OCI-LY7 (cell line): ENCODE data around the gene ZBED4. TPM values are rescaled to one million over a fixed set of nuclear protein-coding genes. Genes with fewer than 3 reads are reported as not detected.

ENCODE experiments used
- BruUV-seq: library from RNA; stranded (reverse); fragments of 400-500 nt; replicated peaks from 2 replicates; lab custom pipeline; 2021; lab: Mats Ljungman, UMichigan
- CTCF ChIA-PET: fragments of 300-600 bp; sonication (Branson Sonifier 250); formaldehyde crosslinking; loops from one replicate; lab custom pipeline; 2022; ENCODE audit warnings: antibody characterized with exemption; ENCODE audit not compliant: unreplicated experiment; lab: Charles Lee
- POLR2A ChIA-PET: fragments of 300-600 bp; sonication (Branson Sonifier 250); formaldehyde crosslinking; loops from one replicate; lab custom pipeline; 2022; ENCODE audit warnings: antibody characterized with exemption; lab: Charles Lee
- DNase-seq: peaks from one replicate; pipeline ENCODE4 v3.0.0-alpha.2; 2015; ENCODE audit warnings: low spot score
- H2AFZ ChIP-seq: fragments of 200-600 bp; sonication (generic), shearing (Covaris generic); 2 replicates; pipeline ENCODE4 v1.6.1; 2014; ENCODE audit warnings: mild to moderate bottlenecking, antibody characterized with exemption, low read length, moderate library complexity
- H3K27ac ChIP-seq: fragments of 200-600 bp; sonication (generic); 2 replicates; pipeline ENCODE4 v1.5.1; 2014; ENCODE audit warnings: mixed run types, low read depth, mild to moderate bottlenecking, moderate library complexity, low read length, inconsistent platforms; ENCODE audit not compliant: poor library complexity, severe bottlenecking
- H3K36me3 ChIP-seq: fragments of 200-600 bp; sonication (generic); 2 replicates; pipeline ENCODE4 v1.6.1; 2014; ENCODE audit warnings: mild to moderate bottlenecking, antibody characterized with exemption, low read length, moderate library complexity, mixed read lengths; ENCODE audit not compliant: insufficient read depth
- H3K4me1 ChIP-seq: fragments of 200-600 bp; sonication (generic); 2 replicates; pipeline ENCODE4 v1.5.1; 2014; ENCODE audit warnings: mild to moderate bottlenecking, low read length; ENCODE audit not compliant: insufficient read depth, poor library complexity, severe bottlenecking
- H3K4me2 ChIP-seq: fragments of 200-600 bp; sonication (generic); 2 replicates; pipeline ENCODE4 v1.6.1; 2014; ENCODE audit warnings: mild to moderate bottlenecking, low read length
- H3K4me3 ChIP-seq: fragments of 200-600 bp; sonication (generic); 2 replicates; pipeline ENCODE4 v1.5.1; 2014; ENCODE audit warnings: mild to moderate bottlenecking, low read depth, low read length; ENCODE audit not compliant: poor library complexity, severe bottlenecking
- H3K79me2 ChIP-seq: fragments of 200-600 bp; sonication (generic); 2 replicates; pipeline ENCODE4 v1.6.1; 2016; ENCODE audit warnings: low read depth, mild to moderate bottlenecking, low read length, moderate library complexity, mixed read lengths; ENCODE audit not compliant: insufficient read depth
- H3K9me2 ChIP-seq: fragments of 200-600 bp; sonication (generic); 2 replicates; pipeline ENCODE4 v1.6.1; 2016; ENCODE audit warnings: mild to moderate bottlenecking, low read length, mixed read lengths; ENCODE audit not compliant: insufficient read depth
- H3K9me3 ChIP-seq: fragments of 200-600 bp; sonication (generic); 2 replicates; pipeline ENCODE4 v1.6.1; 2014; ENCODE audit warnings: mild to moderate bottlenecking, mixed run types, low read length, mixed read lengths
- H4K20me1 ChIP-seq: fragments of 200-600 bp; sonication (generic); 2 replicates; pipeline ENCODE4 v1.6.1; 2014; ENCODE audit warnings: mild to moderate bottlenecking, antibody characterized with exemption, low read length, moderate library complexity, mixed read lengths; ENCODE audit not compliant: insufficient read depth
- EZH2phosphoT487 ChIP-seq: fragments of 200-600 bp; sonication (generic); IDR thresholded peaks from 2 replicates; pipeline ENCODE4 v1.6.1; 2018; ENCODE audit warnings: low read depth, borderline replicate concordance, mild to moderate bottlenecking, mixed run types, antibody characterized with exemption, low read length, moderate library complexity, mixed read lengths
- intact Hi-C: fragments of 100-400 bp; cut with micrococcal nuclease; formaldehyde crosslinking; loops from one replicate; pipeline ENCODE4 v1.10.0; 2022; ENCODE audit not compliant: unreplicated experiment
- total RNA-seq, 2 experiments: library from RNA; depleted of rRNA in 1 of 2; stranded (reverse); fragments of >200 nt in 1 of 2; shearing (Covaris generic) in 1 of 2; gene quantifications; 2 replicates each; pipeline ENCODE4 v1.2.3, GENCODE V29; 2014 to 2022
- TF ChIP-seq, protein P1 (sequence below): fragments of 200-600 bp; sonication (generic); conservative IDR thresholded peaks from 2 replicates; pipeline ENCODE4 v1.5.1; 2014; ENCODE audit warnings: mild to moderate bottlenecking, antibody characterized with exemption, low read length, moderate library complexity, mixed read lengths

Gene ZBED4
- total RNA-seq, 2 experiments from 2014 or later, result 30.4 to 31.6 TPM

DNA sequence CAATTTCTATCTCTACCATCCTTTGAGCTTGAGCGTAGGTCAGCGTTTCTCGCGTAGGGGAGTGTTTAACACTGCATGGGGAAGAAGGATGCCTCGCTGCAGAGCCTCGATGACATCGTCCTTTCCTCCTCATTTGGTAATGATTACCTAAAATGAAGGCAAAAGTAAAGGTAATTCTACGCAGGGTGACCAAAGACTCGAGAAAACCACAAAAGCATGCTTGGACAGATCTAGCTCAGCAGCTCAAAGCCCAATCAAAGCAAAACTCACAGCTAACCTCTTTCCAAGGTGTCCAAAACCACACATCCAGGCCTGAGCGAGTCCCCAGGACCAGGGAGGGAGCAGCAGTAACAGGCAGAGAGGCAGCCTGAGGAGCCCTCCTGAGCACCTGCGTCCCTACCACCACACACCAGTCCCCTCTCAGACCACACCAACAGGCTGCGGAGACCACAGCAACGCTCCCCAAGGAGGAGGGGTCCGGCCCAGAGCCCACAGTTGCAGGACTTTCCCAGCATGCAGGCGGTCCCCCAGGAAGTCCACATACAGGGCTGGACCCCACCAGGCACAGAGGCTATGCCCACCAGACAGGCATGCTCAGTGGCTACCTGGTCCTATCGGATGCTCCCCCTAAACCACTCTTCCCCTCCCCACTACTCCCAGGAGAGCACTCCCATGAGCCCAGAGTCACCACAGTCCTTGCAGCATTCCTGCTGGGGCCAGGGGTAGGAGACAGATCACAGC, 29.3 kb upstream of the ZBED4 start:
- BruUV-seq, result no TSS peak
- no peak overlapping the region for H2AFZ ChIP-seq
- H3K27ac ChIP-seq, result no peak overlapping the region
- TF ChIP-seq, protein P1, sequence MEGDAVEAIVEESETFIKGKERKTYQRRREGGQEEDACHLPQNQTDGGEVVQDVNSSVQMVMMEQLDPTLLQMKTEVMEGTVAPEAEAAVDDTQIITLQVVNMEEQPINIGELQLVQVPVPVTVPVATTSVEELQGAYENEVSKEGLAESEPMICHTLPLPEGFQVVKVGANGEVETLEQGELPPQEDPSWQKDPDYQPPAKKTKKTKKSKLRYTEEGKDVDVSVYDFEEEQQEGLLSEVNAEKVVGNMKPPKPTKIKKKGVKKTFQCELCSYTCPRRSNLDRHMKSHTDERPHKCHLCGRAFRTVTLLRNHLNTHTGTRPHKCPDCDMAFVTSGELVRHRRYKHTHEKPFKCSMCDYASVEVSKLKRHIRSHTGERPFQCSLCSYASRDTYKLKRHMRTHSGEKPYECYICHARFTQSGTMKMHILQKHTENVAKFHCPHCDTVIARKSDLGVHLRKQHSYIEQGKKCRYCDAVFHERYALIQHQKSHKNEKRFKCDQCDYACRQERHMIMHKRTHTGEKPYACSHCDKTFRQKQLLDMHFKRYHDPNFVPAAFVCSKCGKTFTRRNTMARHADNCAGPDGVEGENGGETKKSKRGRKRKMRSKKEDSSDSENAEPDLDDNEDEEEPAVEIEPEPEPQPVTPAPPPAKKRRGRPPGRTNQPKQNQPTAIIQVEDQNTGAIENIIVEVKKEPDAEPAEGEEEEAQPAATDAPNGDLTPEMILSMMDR, result no peak
- TF ChIP-seq EZH2phosphoT487, result no peak
- H3K9me2 ChIP-seq, result no peaks in the 10 kb centered on the region
- peaks cover 27% of the 10 kb centered on the region for H3K4me1 ChIP-seq
- H4K20me1 ChIP-seq, result peaks cover 15% of the 10 kb centered on the region
- peaks cover 70% of the 10 kb centered on the region for H3K79me2 ChIP-seq
- H3K4me2 ChIP-seq, result no peak overlapping the region
- H3K4me3 ChIP-seq, result no peak overlapping the region
- DNase-seq, result no peak
- H3K9me3 ChIP-seq, result no peaks in the 10 kb centered on the region
- H3K36me3 ChIP-seq, result peaks cover 63% of the 10 kb centered on the region
- ChIA-PET CTCF (no interaction called here), POLR2A (no interaction called here)
- intact Hi-C loops, result no loop called here

DNA sequence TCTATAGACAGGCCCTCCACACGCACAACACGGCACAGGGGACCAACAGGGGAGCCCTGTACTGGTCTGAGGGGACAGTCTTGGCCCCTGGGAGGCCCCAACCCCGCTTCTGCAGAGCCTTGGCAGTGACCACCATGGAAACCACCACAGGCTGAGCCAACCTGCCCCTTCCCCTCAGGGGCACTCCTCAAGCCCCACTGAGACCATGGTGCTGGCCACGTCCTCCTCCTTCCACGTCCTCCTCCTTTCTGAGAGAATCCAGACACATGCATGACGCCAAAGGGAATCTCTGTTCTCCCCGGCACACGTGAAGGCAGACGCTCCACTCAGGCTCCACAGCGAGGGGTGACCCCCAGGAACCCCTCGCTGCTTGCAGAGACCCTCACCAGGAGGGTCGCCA, 28.7 kb upstream of the ZBED4 start:
- no peak for TF ChIP-seq EZH2phosphoT487
- TF ChIP-seq, protein P1, result no peak
- Histone ChIP-seq H2AFZ (no peak overlapping the region), H3K9me2 (no peaks in the 10 kb centered on the region), H3K79me2 (peaks cover 65% of the 10 kb centered on the region), H3K36me3 (peaks cover 57% of the 10 kb centered on the region), H3K9me3 (no peaks in the 10 kb centered on the region), H3K27ac (no peak overlapping the region), H3K4me1 (peaks cover 32% of the 10 kb centered on the region), H3K4me2 (no peak overlapping the region), H3K4me3 (no peak overlapping the region), H4K20me1 (peaks cover 15% of the 10 kb centered on the region)
- no TSS peak for BruUV-seq
- ChIA-PET CTCF (no interaction called here), POLR2A (no interaction called here)
- intact Hi-C loops, result no loop called here
- no peak for DNase-seq

DNA sequence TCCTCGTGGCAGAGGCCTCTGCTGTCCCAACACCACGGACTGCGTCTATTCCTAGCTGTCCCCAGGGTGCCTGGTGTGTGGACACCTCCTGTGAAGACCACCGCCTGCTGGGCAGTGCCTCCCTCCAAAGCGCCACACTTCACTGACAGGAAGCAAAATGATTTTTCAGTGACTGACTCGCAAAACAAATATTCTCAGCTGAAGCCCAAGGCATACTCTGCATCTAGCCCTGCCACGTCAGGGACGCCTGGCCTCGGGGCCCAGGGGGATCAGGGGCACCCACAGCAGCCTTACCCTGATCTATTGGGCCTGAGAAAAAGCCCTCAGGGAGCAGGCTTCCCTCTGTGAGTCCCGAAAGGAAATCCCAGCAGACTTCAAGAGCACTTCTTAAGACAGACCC, 28.2 kb upstream of the ZBED4 start:
- ChIA-PET CTCF (no interaction called here), POLR2A (no interaction called here)
- no peak for DNase-seq
- Histone ChIP-seq H4K20me1 (peaks cover 15% of the 10 kb centered on the region), H3K4me2 (peak overlapping the region; percentile 92), H3K4me1 (peaks cover 38% of the 10 kb centered on the region), H3K9me2 (no peaks in the 10 kb centered on the region), H2AFZ (no peak overlapping the region), H3K36me3 (peaks cover 52% of the 10 kb centered on the region), H3K4me3 (peak overlapping the region; percentile 78), H3K9me3 (no peaks in the 10 kb centered on the region), H3K79me2 (peaks cover 60% of the 10 kb centered on the region), H3K27ac (no peak overlapping the region)
- intact Hi-C loops, result no loop called here
- no TSS peak for BruUV-seq
- no peak for TF ChIP-seq EZH2phosphoT487
- TF ChIP-seq, protein P1, result no peak
